Cardiac fibroblast (primary cell): ENCODE measurements around the gene TKT.
A peak's percentile ranks its signal among the peaks of the same experiment; 100 is the strongest.

ENCODE experiments used
- DNase-seq, 2 donors: peaks; one replicate each; pipeline versions ENCODE4 v3.0.0 to v3.0.0-alpha.2; 2010; ENCODE audit warnings: low read depth in 2 of 2
- H3K4me3 ChIP-seq, 2 donors: replicated peaks in 1 of 2; 1 replicate in 1 of 2; 2 replicates in 1 of 2; pipeline ENCODE4 v1.5.1; 2011; ENCODE audit warnings: low read depth in 2 of 2, low read length in 2 of 2, mild to moderate bottlenecking in 2 of 2, moderate library complexity in 1 of 2
- TF ChIP-seq, protein P1 (sequence below): IDR thresholded peaks from one replicate; pipeline ENCODE4 v1.5.1; 2011; ENCODE audit warnings: low read depth, mild to moderate bottlenecking, low read length, inconsistent platforms

TKT gene

DNA sequence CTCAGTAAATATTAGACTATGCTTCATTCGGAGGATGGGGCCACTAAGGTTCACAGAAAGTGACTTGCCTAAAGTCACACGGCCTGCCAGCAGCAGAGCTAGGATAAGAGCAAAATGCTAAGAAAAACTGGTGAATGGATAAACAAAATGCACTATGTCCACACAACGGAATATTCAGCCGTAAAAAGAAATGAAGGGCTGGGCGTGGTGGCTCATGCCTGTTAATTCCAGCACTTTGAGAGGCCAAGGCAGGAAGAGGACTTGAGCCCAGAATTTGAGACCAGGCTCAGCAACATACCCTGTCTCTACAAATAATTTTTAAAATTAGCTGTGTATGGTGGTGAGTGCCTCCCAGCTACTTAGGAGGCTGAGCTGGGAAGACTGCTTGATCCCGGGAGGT, 7.7 kb downstream of the TKT start:
- no peak for DNase-seq
- TF ChIP-seq, protein P1, sequence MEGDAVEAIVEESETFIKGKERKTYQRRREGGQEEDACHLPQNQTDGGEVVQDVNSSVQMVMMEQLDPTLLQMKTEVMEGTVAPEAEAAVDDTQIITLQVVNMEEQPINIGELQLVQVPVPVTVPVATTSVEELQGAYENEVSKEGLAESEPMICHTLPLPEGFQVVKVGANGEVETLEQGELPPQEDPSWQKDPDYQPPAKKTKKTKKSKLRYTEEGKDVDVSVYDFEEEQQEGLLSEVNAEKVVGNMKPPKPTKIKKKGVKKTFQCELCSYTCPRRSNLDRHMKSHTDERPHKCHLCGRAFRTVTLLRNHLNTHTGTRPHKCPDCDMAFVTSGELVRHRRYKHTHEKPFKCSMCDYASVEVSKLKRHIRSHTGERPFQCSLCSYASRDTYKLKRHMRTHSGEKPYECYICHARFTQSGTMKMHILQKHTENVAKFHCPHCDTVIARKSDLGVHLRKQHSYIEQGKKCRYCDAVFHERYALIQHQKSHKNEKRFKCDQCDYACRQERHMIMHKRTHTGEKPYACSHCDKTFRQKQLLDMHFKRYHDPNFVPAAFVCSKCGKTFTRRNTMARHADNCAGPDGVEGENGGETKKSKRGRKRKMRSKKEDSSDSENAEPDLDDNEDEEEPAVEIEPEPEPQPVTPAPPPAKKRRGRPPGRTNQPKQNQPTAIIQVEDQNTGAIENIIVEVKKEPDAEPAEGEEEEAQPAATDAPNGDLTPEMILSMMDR: no peak
- no peak overlapping the region for H3K4me3 ChIP-seq

DNA sequence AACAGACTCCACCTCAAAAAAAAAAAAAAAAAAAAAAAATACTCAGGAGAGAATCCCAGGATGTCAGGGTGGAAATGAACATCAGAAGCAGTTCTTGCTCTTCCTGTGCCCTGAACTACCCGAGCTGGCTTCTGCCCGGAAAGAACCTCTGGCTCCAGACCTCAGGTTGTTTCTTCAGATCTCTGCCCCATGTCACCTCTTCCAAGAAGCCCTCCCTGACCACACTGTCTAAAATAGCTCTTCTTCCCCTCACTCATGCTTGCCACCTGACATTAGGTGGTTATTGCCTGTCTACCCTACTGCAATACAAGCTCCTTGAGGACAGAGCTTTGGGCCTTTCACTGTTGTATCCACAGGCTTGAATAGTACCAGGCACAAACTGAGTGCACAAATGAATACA, 8.2 kb downstream of the TKT start:
- DNase-seq: no peak
- no peak overlapping the region for H3K4me3 ChIP-seq
- TF ChIP-seq, protein P1: no peak

GRCh38 chr3:53244271-53244670, 11.6 kb downstream of the TKT start:
- no peak overlapping the region for H3K4me3 ChIP-seq
- TF ChIP-seq, protein P1: no peak
- no peak for DNase-seq

- TF ChIP-seq, protein P1: no peak
Observed at GRCh38 chr3:53243785-53244184, 12.0 kb downstream of the TKT start.

DNA sequence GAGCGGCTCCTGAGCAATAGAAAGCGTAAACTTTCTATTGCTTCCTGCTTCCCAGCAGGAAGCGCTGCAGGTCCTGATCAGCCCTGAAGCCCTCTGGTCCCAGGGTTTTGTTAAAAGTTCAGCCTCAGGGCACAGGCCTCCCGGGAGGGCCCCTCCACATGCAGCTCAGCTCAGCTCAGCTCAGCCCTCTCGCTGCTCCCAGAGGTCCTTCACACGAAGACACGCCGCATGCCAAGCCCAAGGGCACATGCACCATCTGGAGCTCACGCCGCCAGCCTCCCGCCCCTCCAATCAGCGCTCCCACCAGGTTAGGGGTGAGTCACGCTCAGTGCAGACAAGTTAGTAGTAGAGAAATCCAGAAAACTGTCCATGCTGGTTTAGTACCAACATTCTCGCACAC, 12.7 kb downstream of the TKT start:
- H3K4me3 ChIP-seq: no peak overlapping the region
- TF ChIP-seq, protein P1: no peak
- DNase-seq: peak; percentile 47 to 69

More at GRCh38 chr3:53243785-53244184, 12.0 kb downstream of the TKT start:
- no peak for DNase-seq
- no peak overlapping the region for H3K4me3 ChIP-seq

DNA sequence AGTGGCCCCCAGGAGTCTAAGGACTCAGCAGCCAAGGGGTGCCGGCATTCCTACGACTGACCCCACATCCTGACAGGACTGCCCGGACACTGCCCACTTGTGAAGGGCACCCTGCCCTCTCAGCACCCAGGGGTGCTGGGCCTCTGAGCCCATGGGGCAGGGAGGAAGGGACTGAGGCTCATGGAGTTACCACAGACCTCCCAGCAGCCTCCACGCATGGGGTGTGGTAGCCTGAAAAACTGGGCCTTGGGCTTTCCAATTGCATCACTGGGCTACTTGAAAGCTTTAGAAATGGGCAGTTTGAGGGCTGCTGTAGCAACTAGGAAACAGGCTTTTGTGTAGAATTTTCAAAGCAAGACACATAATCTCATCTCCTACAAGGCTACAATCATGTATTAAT, 13.2 kb downstream of the TKT start:
- H3K4me3 ChIP-seq: no peak overlapping the region
- peak; percentile 29 to 32 for DNase-seq
- TF ChIP-seq, protein P1: no peak

- DNase-seq: no peak
- TF ChIP-seq, protein P1: no peak
- no peak overlapping the region for H3K4me3 ChIP-seq
Observed at GRCh38 chr3:53242155-53242554, 13.7 kb downstream of the TKT start.
